GM21717 (cell line): ENCODE data around the gene PRPSAP1.
A peak's percentile ranks its signal among the peaks of the same experiment; 100 is the strongest.

Experiments used
- ATAC-seq: cut with Tn5 transposase; IDR thresholded peaks from one replicate; pipeline ENCODE4 v1.9.1; 2021; ENCODE audit warnings: mild to moderate bottlenecking, moderate library complexity; ENCODE audit not compliant: unreplicated experiment

PRPSAP1 gene

DNA sequence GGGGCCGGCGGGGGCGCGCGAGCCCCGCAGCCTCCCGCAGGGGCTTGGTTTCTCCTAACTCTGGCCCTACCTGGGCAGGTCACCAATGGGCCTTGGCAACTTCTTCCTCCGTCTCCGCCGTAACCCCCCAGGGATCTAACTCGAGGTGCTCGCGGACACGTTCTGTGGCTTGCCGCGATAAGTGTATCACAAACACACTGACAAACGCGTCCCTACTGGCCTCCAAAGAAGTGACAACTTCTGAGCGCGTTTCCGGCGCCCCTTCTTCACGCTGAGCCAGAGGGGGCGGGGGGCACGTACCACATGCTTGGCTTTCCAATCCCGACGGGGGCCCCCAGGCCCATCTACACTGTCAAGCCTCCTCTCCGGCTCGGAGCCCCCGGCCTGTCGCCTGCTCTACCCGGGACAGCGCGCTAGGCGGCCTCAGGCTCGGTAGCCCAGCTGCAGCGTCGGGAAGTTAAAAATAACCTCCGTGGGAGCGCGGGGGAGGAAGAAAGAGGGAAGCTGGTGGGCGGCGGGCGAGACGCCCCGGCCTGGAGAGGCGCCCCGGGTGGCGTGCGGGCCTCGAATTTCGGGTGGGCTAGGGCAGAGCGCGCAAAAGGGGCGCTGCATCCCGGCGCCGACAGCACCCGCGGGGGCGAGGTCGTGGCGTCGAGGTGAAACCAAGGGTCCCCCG lies 30.0 kb upstream of the PRPSAP1 start:
- peak; percentile 12 for ATAC-seq

- no peak for ATAC-seq
Measured at GRCh38 chr17:76382803-76383545, 29.3 kb upstream of the PRPSAP1 start.

GRCh38 chr17:76382351-76382802 lies 28.7 kb upstream of the PRPSAP1 start:
- no peak for ATAC-seq

DNA sequence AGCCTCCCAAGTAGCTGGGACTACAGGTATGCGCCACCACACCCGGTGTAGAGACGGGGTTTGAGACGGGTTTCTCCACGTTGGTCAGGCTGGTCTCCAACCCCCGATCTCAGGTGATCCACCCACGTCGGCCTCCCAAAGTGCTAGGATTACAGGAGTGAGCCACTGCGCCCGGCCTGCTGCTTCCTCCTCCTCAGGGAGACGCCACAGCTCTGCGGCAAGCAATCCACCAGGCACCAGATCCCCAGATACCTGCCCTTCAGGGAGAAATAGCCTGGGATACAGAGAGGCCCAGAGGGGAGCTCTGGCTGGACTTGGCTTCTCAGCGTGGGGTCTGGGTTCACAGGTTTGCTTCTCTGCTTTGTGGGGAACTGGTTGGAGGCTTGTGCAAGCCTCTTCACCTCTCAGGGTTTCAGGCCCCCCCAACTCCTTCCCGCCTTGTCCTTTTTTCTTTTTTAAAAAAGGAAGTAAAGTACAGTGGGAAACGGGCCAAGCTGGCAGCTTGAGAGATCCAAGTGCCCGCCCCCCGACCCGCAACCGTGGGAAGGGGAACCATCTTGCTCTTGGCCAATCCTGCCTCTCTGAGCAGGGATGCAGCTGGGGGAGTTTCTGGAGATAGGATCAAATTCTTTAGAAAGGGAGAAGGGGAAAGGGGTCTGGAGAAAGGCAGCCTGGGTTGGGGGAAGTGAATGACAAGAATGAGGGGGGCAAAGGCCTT lies 28.1 kb upstream of the PRPSAP1 start:
- ATAC-seq = no peak

GRCh38 chr17:76379646-76380376 lies 26.1 kb upstream of the PRPSAP1 start:
- no peak for ATAC-seq

GRCh38 chr17:76379275-76379641 lies 25.5 kb upstream of the PRPSAP1 start:
- ATAC-seq = no peak

- no peak for ATAC-seq
Measured at GRCh38 chr17:76378548-76379274, 25.0 kb upstream of the PRPSAP1 start.

DNA sequence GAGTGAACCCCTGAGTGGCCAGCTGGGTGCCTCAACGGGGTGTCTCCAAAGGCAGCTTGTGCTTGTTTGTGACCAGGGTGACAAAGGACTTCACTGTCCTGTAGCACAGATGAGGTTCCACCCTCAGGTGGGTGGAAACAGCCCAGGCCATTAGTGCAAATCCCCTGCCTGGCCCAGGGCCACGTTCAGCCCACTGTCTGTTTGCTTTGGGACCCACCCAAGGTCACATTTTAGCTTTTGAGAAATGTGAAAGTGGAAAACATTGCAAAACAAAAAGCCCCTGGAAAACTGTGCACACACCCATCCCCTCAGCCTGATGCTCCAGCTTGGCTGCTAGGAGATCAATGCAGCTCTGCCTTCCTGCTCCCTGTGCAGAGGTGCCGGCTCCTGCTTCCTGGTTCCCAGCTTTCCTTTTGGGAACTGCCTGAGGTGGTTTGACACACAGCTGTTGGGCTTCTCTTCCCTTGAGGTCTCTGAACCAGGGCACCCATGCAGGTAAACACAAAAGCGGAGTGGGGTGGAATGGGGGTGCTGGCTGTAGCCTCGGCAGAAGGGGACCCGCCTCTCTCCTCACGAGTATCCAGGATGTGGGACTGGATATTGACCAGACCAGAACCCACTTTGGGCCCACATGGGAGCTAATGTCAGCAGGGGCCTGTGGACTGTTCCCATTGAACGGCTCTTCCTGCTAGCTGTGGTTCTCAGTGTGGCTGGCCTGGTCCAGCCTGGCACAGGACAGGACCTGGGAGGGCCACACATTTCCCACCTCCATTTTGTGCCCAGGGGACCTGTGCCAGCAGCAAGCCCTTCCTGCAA lies 22.8 kb upstream of the PRPSAP1 start:
- no peak for ATAC-seq

DNA sequence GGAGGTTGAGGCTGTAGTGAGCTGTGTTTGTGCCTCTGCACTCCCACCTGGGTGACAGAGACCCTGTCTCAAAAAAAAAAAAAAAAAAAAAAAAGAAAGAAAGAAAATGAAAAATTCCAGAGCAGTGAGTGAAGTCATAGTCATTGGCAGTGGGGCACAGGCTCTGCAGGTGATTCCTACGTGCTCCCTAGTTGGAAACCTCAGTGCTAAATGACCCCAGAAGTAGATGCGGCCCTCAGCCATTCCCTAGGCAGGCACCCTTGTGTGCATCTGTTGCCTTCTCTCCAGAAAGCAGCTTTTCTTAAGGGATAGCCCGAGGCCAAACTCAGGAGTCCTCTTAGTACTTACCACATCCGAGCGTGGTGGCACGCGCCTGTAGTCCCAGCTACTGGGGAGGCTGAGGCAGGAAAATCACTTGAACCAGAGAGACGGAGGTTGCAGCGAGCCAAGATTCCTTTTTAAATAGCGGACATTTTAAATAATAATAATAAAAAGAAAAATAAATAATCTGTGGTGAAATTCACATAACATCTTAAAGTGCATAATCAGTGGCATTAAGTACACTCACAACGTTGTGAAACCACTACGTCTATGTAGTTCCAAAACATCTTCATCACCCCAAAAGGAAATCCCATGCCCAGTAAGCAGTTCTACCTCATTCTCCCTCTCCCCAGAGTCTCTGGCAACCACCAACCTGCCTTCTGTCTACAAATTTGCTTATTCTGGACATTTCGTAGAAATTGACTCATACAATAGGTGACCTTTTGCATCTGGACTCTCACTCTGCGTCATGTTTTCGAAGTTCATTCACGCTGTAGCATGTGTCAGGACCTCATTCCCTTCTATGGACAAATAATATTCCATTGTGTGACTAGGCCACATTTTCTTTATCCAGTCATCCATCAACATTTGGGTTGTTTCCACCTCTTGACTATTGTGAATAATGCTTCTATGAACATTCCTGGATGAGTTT lies 18.2 kb upstream of the PRPSAP1 start:
- ATAC-seq = no peak

DNA sequence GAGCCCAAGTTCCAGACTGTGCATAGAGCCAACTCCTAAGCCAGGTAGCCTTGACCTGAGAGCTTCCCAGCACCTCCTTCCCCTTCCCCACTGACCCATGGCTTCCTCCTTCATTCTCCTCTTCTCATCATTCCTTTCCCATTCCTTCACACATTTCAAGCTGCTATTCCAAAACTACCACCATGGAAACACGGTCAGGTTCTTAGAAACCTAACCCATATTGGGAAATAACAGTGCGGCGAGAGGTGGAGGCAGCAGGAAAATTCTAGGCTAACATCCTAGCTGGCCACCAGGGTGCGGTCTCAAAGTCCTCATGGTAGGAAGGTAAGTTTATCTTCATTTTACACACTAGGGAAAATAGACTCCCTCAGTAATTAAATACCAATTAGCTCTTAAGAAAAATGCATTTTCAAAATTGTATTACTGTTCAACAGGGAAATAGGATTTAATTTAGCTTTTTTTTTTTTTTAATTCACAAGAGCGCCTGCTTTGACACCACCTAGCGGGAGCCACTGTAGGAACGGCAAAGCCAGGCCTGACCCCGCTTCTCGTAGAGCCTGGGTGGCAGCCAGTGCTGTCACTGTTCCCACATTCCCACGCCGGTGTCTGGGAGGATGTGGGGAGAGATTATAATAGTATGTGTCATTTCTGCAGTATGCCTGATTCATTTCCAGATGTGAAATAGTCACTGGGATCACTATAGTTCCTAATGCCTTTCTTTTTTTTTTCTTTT lies 16.7 kb upstream of the PRPSAP1 start:
- ATAC-seq = no peak

DNA sequence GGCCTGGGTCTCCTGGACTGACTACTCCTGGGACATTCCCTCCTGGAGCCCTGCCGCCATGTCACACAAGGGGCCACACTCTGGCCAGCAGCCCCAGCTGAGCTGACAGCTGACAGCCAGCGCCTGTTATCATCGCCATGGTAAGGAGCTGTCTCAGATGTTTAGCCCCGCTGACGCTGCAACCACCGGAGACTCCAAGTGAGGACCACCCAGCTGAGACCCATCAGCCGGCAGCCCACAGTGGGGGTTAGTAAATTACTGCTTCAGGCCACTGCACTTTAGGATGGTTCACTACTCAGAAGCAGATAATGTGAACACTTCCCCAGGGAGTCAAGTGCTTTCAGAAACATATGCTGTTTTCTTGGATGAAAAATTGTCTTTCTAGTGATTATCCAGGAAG lies 16.1 kb upstream of the PRPSAP1 start:
- ATAC-seq = no peak

DNA sequence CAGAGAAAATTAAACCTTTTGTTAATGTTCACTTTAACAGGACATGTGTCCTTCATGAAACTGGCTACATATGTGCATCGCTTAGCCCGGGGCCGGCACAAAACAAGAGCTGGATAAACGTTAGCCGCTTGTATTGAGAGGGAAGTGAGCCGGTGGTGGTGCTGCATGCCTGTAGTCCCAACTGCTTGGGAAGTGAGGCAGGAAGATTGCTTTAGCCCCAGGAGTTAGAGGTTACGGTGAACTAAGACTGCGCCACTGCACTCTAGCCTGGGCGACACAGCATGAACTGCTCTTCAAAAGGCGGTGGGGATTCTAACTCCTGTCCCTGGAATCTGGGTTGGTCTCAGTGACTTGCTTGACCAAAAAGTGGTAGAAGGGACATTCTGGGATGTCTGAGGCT lies 15.7 kb upstream of the PRPSAP1 start:
- no peak for ATAC-seq

GRCh38 chr17:76368545-76368944 lies 14.8 kb upstream of the PRPSAP1 start:
- ATAC-seq = no peak

- no peak for ATAC-seq
Measured at GRCh38 chr17:76367642-76368041, 13.9 kb upstream of the PRPSAP1 start.

DNA sequence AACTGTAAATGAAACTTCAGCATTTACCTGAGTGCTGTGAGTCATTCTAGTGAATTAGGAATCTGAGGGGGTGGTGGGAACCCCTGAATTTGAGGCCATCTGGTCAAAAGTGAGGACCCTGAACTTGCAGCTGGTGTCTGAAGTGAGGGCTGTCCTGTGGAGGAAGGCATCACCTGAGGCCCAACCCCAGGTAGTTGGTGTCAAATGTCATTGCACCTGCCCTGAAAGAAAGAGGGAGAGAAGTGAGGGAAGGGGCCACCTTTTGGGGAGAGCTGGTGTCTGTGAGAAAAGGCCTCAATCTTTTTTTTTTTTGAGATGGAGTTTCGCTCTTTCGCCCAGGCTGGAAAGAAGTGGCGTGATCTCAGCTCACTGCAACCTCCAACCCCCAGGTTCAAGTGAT lies 12.5 kb upstream of the PRPSAP1 start:
- ATAC-seq = no peak

DNA sequence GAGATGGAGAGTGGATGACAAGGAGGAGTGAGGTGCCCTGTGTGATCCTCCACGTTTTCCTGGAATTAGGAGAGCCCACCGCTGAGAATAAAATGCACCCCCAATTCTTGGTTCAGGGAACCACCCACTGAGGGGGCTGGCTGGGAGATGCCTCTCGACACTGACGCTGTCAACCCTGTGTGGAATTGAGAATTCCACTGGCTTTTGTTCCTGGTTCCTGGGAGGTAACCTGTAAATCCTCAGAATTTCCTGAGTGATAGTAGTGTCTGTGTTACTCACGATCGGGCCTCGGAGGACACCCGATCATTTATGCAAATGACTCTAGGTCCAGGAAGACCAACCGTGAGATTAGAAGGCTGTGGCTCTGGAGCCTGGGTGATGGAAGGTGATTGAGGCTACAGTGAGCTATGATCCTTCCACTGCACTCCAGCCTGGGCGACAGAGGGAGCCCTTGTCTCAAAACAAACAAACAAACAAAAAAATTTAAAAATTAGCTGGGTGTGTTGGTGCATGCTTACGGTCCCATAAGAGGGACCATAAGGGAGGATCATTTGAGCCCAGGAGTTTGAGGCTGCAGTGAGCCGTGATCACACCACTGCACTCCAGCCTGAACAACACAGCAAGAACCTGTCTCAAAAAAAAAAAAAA lies 11.7 kb upstream of the PRPSAP1 start:
- ATAC-seq = no peak

DNA sequence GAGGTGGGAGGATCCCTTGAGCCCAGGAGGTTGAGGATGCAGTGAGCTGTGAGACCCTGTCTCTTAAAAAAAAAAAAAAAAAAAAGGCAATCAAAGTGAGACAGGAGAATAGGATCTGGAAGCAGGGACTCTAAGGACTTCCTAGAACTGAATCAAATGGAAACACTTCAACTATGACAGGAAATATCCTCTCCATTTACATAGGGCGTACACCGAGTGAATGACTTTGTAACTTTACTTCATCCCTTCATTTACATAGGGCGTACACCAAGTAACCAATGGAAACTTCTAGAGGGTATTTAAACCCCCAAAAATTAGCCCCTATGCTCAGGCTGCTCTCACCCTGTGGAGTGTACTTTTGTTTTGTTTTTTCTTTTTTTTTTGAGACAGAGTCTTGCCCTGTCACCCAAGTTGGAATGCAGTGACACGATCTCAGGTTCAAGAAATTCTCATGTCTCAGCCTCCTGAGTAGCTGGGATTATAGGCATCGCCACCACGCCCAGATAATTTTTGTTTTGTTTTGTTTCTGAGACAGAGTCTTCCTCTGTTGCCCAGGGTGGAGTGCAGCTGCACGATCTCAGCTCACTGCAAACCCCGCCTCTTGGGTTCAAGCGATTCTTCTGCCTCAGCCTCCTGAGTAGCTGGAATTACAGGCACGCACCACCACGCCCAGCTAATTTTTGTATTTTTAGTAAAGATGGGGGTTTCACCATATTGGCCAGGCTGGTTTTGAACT lies 9.6 kb upstream of the PRPSAP1 start:
- ATAC-seq = no peak
